ENCODE data around the gene SLC2A9. TPM values are rescaled to one million over a fixed set of nuclear protein-coding genes. Genes with fewer than 3 reads are reported as not detected.

The SLC2A9 gene
- total and polyA plus RNA-seq, 2 donors (not counting 3 experiments of a cell fraction or from before 2014, with no cell fraction given), result 1.6 to 1.8 TPM

DNA sequence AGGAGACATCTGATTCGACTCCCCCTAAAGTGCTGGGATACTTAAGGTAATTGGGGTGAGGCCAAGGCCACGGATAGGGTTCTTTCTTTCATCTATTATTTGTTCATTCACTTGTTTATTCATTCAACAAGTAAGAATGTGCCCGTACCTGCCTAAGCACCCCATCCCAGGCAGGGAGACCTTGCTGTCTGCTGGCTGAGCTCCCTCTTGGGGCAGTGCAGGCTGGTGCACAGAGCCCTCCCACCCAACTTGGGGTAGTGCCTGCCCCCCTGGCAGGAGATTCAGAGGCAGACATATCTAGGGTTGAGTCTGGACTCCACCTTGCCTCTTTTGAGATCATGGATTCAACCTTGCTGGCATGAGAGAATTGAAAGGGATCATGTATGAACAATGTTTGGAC, 144.2 kb downstream of the SLC2A9 start:
- no peak overlapping the region for H3K4me3 ChIP-seq (replicated peaks in 1 of 3; ENCODE audit: insufficient read depth in 1 of 3, low read depth in 1 of 3, low read length in 3 of 3)
- no peak overlapping the region for H3K9ac ChIP-seq (replicated peaks; ENCODE audit: extremely low read depth, insufficient read depth, low read length)
- H2AFZ ChIP-seq (ENCODE audit: low read depth, low read length), result no peak overlapping the region
- TF ChIP-seq GATA2 (IDR thresholded peaks at IDR 0.05; ENCODE audit: insufficient read depth, insufficient read length, low read depth, low read length) (no peak), POLR2A (IDR thresholded peaks at IDR 0.05; ENCODE audit: low read depth, low read length) (no peak), JUN (IDR thresholded peaks at IDR 0.05; ENCODE audit: borderline replicate concordance, insufficient read depth, insufficient read length, low read depth) (no peak)
- dilution Hi-C loops (cut with MboI; ENCODE audit: extremely low pct_ligation_motif_present, low sequenced_read_pairs), result no loop called here
- H3K79me2 ChIP-seq (ENCODE audit: control insufficient read depth, insufficient read depth, low read length), result no peaks in the 10 kb centered on the region
- no peaks in the 10 kb centered on the region for H3K36me3 ChIP-seq (ENCODE audit: control insufficient read depth in 2 of 2, extremely low read depth in 1 of 2, insufficient read depth in 2 of 2, low read length in 2 of 2)
- intact Hi-C loops (cut with micrococcal nuclease), result no loop called here
- H3K27ac ChIP-seq (ENCODE audit: insufficient read depth, low read depth, low read length), result no peak overlapping the region
- BruUV-seq (replicated peaks), result no TSS peak
- H3K27me3 ChIP-seq (ENCODE audit: control insufficient read depth in 2 of 2, insufficient read depth in 2 of 2, low read length in 2 of 2), result no peaks in the 10 kb centered on the region
- ChIA-PET CTCF (no interaction called here), POLR2A (no interaction called here)
- H3K9me3 ChIP-seq (replicated peaks; ENCODE audit: control insufficient read depth, insufficient read depth, low read length), result no peaks in the 10 kb centered on the region
- H3K9me1 ChIP-seq (replicated peaks; ENCODE audit: control insufficient read depth, extremely low read depth, insufficient read depth, low read length), result no peaks in the 10 kb centered on the region
- no peaks in the 10 kb centered on the region for H4K20me1 ChIP-seq (replicated peaks; ENCODE audit: control insufficient read depth, extremely low read depth, insufficient read depth, low read length)
- no peak overlapping the region for H3K4me2 ChIP-seq (ENCODE audit: insufficient read depth, low read length)
- FAIRE-seq (no peak), DNase-seq (ENCODE audit: low read depth, low spot score) (no peak)
- H3K4me1 ChIP-seq (ENCODE audit: control insufficient read depth, extremely low read depth, insufficient read depth, low read length), result no peaks in the 10 kb centered on the region

DNA sequence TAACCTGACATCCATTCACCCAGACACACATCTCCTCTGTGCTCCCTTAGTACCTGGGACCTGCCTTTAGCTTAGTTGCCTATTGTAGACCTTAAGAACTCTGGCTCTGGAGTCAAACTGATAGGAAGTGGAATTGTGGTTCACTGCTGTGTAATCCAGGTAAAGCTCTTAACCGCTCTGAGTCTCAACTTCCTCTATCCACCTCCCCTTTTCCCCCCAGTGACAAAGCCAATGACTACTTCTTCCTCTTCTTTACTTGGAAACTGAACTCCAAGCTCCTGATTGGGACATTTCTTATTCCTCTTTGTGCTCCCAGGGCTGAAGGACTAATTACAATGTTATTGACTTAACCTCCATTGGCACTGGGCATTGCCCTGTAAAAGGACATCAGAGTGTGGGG, 145.8 kb downstream of the SLC2A9 start:
- Histone ChIP-seq H3K4me2 (ENCODE audit: insufficient read depth, low read length) (no peak overlapping the region), H3K9ac (replicated peaks; ENCODE audit: extremely low read depth, insufficient read depth, low read length) (no peak overlapping the region), H4K20me1 (replicated peaks; ENCODE audit: control insufficient read depth, extremely low read depth, insufficient read depth, low read length) (no peaks in the 10 kb centered on the region), H3K36me3 (ENCODE audit: control insufficient read depth in 2 of 2, extremely low read depth in 1 of 2, insufficient read depth in 2 of 2, low read length in 2 of 2) (no peaks in the 10 kb centered on the region), H3K27me3 (ENCODE audit: control insufficient read depth in 2 of 2, insufficient read depth in 2 of 2, low read length in 2 of 2) (no peaks in the 10 kb centered on the region), H3K79me2 (ENCODE audit: control insufficient read depth, insufficient read depth, low read length) (no peaks in the 10 kb centered on the region), H3K27ac (ENCODE audit: insufficient read depth, low read depth, low read length) (no peak overlapping the region), H3K9me3 (replicated peaks; ENCODE audit: control insufficient read depth, insufficient read depth, low read length) (no peaks in the 10 kb centered on the region), H2AFZ (ENCODE audit: low read depth, low read length) (no peak overlapping the region), H3K4me1 (ENCODE audit: control insufficient read depth, extremely low read depth, insufficient read depth, low read length) (no peaks in the 10 kb centered on the region), H3K4me3 (replicated peaks in 1 of 3; ENCODE audit: insufficient read depth in 1 of 3, low read depth in 1 of 3, low read length in 3 of 3) (no peak overlapping the region), H3K9me1 (replicated peaks; ENCODE audit: control insufficient read depth, extremely low read depth, insufficient read depth, low read length) (no peaks in the 10 kb centered on the region)
- ChIA-PET CTCF (no interaction called here), POLR2A (no interaction called here)
- DNase-seq (ENCODE audit: low read depth, low spot score) (no peak), FAIRE-seq (no peak)
- no TSS peak for BruUV-seq (replicated peaks)
- dilution Hi-C loops (cut with MboI; ENCODE audit: extremely low pct_ligation_motif_present, low sequenced_read_pairs) (no loop called here), intact Hi-C loops (cut with micrococcal nuclease) (no loop called here)
- TF ChIP-seq JUN (IDR thresholded peaks at IDR 0.05; ENCODE audit: borderline replicate concordance, insufficient read depth, insufficient read length, low read depth) (no peak), POLR2AphosphoS5 (IDR thresholded peaks at IDR 0.05; ENCODE audit: insufficient read depth, low read depth, low read length) (no peak), POLR2A (IDR thresholded peaks at IDR 0.05; ENCODE audit: low read depth, low read length) (no peak), MYC (IDR thresholded peaks at IDR 0.05; ENCODE audit: low read depth, low read length) (no peak), GATA2 (IDR thresholded peaks at IDR 0.05; ENCODE audit: insufficient read depth, insufficient read length, low read depth, low read length) (no peak)
- TF ChIP-seq, protein P1, sequence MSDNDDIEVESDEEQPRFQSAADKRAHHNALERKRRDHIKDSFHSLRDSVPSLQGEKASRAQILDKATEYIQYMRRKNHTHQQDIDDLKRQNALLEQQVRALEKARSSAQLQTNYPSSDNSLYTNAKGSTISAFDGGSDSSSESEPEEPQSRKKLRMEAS (IDR thresholded peaks at IDR 0.05; ENCODE audit: insufficient read depth, insufficient read length), result no peak
